PC-9 (cell line): ENCODE data around the gene TBX2. TPM values are rescaled to one million over a fixed set of nuclear protein-coding genes. Genes with fewer than 3 reads are reported as not detected.

Experiments used
- BruUV-seq: library from RNA; stranded (reverse); fragments of 400-500 nt; replicated peaks from 2 replicates; lab custom pipeline; 2021; lab: Mats Ljungman, UMichigan
- CTCF ChIA-PET: fragments of 300-600 bp; sonication (Branson Sonifier 250); formaldehyde crosslinking; loops from one replicate; lab custom pipeline; 2022; ENCODE audit warnings: antibody characterized with exemption; lab: Charles Lee
- POLR2A ChIA-PET: fragments of 300-600 bp; sonication (Branson Sonifier 250); formaldehyde crosslinking; loops from one replicate; lab custom pipeline; 2022; ENCODE audit warnings: antibody characterized with exemption; ENCODE audit not compliant: unreplicated experiment; lab: Charles Lee
- DNase-seq, 2 experiments: peaks; one replicate each; pipeline versions ENCODE4 v3.0.0 to v3.0.0-alpha.2; 2015 to 2022; ENCODE audit warnings: mixed read lengths in 1 of 2
- H2AFZ ChIP-seq: fragments of 200-600 bp; sonication (generic); 2 replicates; pipeline ENCODE4 v1.8.1; 2017; ENCODE audit warnings: antibody characterized with exemption
- H3F3A ChIP-seq: fragments of 200-600 bp; sonication (generic); 2 replicates; pipeline ENCODE4 v1.8.1; 2017; ENCODE audit warnings: antibody characterized with exemption, mild to moderate bottlenecking, low read depth; ENCODE audit not compliant: insufficient read depth
- H3K27ac ChIP-seq: fragments of 200-600 bp; sonication (generic); 2 replicates; pipeline ENCODE4 v1.6.1; 2016; ENCODE audit warnings: mixed run types
- H3K27me3 ChIP-seq: fragments of 200-600 bp; sonication (generic); 2 replicates; pipeline ENCODE4 v1.6.1; 2016; ENCODE audit warnings: low read depth, mixed run types; ENCODE audit not compliant: insufficient read depth
- H3K36me3 ChIP-seq: fragments of 200-600 bp; sonication (generic); 2 replicates; pipeline ENCODE4 v1.6.1; 2016; ENCODE audit warnings: low read depth, mixed run types
- H3K4me1 ChIP-seq: fragments of 200-600 bp; sonication (generic); replicated peaks from 2 replicates; pipeline ENCODE4 v1.6.1; 2016; ENCODE audit warnings: mixed run types; ENCODE audit not compliant: insufficient read depth
- H3K4me2 ChIP-seq: fragments of 200-600 bp; sonication (generic); 2 replicates; pipeline ENCODE4 v1.6.1; 2017; ENCODE audit warnings: mixed run types
- H3K4me3 ChIP-seq: fragments of 200-600 bp; sonication (generic); 2 replicates; pipeline ENCODE4 v1.6.1; 2016; ENCODE audit warnings: mixed run types
- H3K79me2 ChIP-seq: fragments of 200-600 bp; sonication (generic); 2 replicates; pipeline ENCODE4 v1.6.1; 2017; ENCODE audit warnings: low read depth, mixed run types
- H3K9me2 ChIP-seq: fragments of 200-600 bp; sonication (generic); 2 replicates; pipeline ENCODE4 v1.8.1; 2017; ENCODE audit warnings: mild to moderate bottlenecking; ENCODE audit not compliant: insufficient read depth
- H3K9me3 ChIP-seq: fragments of 200-600 bp; sonication (generic); 2 replicates; pipeline ENCODE4 v1.8.1; 2016; ENCODE audit warnings: low read depth; ENCODE audit not compliant: insufficient read depth
- H4K20me1 ChIP-seq: fragments of 200-600 bp; sonication (generic); 2 replicates; pipeline ENCODE4 v1.8.1; 2017; ENCODE audit not compliant: insufficient read depth
- EZH2 ChIP-seq: fragments of 200-600 bp; sonication (generic); IDR thresholded peaks from 2 replicates; pipeline ENCODE4 v1.8.0; 2017; ENCODE audit warnings: antibody characterized with exemption, low read depth
- intact Hi-C: fragments of 100-400 bp; cut with micrococcal nuclease; formaldehyde crosslinking; loops from one replicate; pipeline ENCODE4 v1.10.0; 2022; ENCODE audit not compliant: unreplicated experiment
- total RNA-seq: library from RNA; stranded (reverse); gene quantifications from 2 replicates; pipeline ENCODE4 v1.2.3, GENCODE V29; 2021
- TF ChIP-seq, protein P1 (sequence below): fragments of 200-600 bp; sonication (generic); conservative IDR thresholded peaks from 2 replicates; pipeline ENCODE4 v1.6.1; 2017; ENCODE audit warnings: mixed run types, antibody characterized with exemption, mild to moderate bottlenecking, moderate library complexity

The TBX2 gene
- total RNA-seq, 1 experiment from 2014 or later: 0.44 TPM

DNA sequence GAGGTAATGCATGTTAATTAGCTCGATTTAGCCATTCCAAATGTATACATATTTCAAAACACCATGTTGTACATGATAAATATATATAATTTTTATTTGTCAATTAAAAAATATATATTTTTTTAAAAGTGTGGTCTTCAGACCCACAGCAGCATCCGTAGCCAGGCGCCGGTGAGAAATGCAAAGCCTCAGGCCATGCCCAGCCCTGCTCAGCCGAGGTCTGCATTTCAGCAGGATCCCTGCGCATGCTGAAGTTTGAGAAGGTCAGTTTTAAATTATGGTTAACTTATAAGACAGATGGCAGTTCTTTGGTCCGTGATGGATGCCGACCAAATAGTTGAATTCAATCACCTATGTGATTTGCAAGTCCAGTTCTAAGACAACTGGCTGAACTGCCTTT, 28.0 kb upstream of the TBX2 start:
- H3K79me2 ChIP-seq: no peaks in the 10 kb centered on the region
- ChIA-PET POLR2A (no interaction called here), CTCF (no interaction called here)
- H2AFZ ChIP-seq: no peak overlapping the region
- no peak overlapping the region for H3K4me3 ChIP-seq
- BruUV-seq: no TSS peak
- TF ChIP-seq, protein P1, sequence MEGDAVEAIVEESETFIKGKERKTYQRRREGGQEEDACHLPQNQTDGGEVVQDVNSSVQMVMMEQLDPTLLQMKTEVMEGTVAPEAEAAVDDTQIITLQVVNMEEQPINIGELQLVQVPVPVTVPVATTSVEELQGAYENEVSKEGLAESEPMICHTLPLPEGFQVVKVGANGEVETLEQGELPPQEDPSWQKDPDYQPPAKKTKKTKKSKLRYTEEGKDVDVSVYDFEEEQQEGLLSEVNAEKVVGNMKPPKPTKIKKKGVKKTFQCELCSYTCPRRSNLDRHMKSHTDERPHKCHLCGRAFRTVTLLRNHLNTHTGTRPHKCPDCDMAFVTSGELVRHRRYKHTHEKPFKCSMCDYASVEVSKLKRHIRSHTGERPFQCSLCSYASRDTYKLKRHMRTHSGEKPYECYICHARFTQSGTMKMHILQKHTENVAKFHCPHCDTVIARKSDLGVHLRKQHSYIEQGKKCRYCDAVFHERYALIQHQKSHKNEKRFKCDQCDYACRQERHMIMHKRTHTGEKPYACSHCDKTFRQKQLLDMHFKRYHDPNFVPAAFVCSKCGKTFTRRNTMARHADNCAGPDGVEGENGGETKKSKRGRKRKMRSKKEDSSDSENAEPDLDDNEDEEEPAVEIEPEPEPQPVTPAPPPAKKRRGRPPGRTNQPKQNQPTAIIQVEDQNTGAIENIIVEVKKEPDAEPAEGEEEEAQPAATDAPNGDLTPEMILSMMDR: no peak
- TF ChIP-seq EZH2: no peak
- H3K27ac ChIP-seq: no peak overlapping the region
- no peak overlapping the region for H3K4me2 ChIP-seq
- intact Hi-C loops: no loop called here
- H3K27me3 ChIP-seq: no peaks in the 10 kb centered on the region
- H3K4me1 ChIP-seq: no peaks in the 10 kb centered on the region
- no peaks in the 10 kb centered on the region for H3K36me3 ChIP-seq
- no peaks in the 10 kb centered on the region for H4K20me1 ChIP-seq
- H3K9me3 ChIP-seq: no peaks in the 10 kb centered on the region
- H3F3A ChIP-seq: no peaks in the 10 kb centered on the region
- no peaks in the 10 kb centered on the region for H3K9me2 ChIP-seq
- no peak for DNase-seq

DNA sequence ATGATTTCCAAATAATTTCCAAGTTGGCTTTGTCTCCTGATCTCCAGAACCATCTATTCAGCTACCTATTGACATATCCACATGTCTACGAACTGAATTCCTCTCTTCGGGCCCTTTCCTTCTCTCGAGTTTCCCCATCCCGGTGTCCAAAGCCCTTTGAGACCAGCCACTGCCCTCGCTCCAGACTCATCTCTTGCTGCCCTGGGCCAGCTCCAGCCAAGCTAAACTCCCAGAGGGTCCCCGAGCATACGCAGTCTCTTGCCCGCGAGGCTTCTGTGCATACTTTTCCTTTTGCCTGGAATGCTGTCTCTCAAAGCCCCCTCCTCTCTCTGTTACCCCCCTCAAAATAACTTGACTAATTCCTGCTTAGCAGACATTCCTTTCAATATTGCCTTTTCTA, 27.2 kb upstream of the TBX2 start:
- ChIA-PET CTCF (no interaction called here), POLR2A (no interaction called here)
- Histone ChIP-seq H3K9me2 (no peaks in the 10 kb centered on the region), H3K4me2 (no peak overlapping the region), H3K9me3 (no peaks in the 10 kb centered on the region), H3F3A (no peaks in the 10 kb centered on the region), H3K27ac (no peak overlapping the region), H3K79me2 (no peaks in the 10 kb centered on the region), H3K4me3 (no peak overlapping the region), H3K4me1 (no peaks in the 10 kb centered on the region), H3K27me3 (no peaks in the 10 kb centered on the region), H3K36me3 (no peaks in the 10 kb centered on the region), H4K20me1 (no peaks in the 10 kb centered on the region), H2AFZ (no peak overlapping the region)
- BruUV-seq: no TSS peak
- no peak for DNase-seq
- intact Hi-C loops: no loop called here
- TF ChIP-seq, protein P1: no peak
- no peak for TF ChIP-seq EZH2

DNA sequence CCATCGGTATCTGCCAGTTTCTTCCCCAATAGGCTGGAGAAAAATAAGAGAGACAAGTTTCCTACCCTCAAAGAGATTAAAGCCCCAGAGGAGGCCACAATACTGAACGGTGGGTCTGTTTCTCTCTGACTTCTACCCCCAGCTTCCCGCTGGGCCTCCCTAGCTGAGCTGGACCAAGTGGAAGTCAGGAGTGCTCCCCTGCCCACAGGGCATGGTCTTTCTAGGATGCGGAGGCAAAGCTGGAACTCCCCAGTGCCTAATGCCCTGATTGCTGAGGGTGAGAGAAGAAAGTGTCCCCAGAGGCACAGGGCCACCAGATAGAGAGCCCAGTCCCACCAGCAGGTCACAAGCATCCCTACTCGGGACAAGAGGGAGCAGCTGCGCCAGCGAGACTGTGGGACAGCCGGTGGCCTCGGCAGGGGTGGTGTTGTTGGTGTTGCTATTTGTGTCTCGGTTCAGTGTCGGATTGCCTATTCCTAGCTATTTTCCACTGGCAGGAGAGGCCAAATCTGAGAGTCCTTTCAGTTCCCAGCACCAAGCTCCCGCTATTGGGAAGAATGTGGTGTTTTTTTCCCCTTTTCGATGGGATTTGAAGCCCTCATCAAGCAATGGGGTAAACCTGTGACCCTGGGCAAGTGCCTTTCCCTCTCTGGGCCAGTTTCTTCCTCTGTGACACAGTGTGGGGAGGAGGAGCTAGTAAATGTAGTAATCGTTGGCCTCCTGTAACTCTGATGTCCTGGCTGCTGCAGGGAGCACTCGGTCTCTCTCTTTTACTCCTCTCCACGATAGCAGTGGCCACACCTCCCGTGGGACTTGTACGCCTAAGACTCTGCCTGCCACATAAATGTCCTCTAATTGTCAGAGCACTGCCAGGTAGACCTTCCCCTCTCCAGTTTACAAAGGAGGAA, 22.5 kb upstream of the TBX2 start:
- no peak for TF ChIP-seq EZH2
- TF ChIP-seq, protein P1: no peak
- H3K4me2 ChIP-seq: no peak overlapping the region
- no peaks in the 10 kb centered on the region for H3K9me2 ChIP-seq
- DNase-seq: no peak
- no peaks in the 10 kb centered on the region for H4K20me1 ChIP-seq
- H3K79me2 ChIP-seq: no peaks in the 10 kb centered on the region
- no peaks in the 10 kb centered on the region for H3K9me3 ChIP-seq
- H3K36me3 ChIP-seq: no peaks in the 10 kb centered on the region
- H3F3A ChIP-seq: no peaks in the 10 kb centered on the region
- H3K27me3 ChIP-seq: no peaks in the 10 kb centered on the region
- ChIA-PET POLR2A (no interaction called here), CTCF (no interaction called here)
- H3K4me1 ChIP-seq: no peaks in the 10 kb centered on the region
- H3K27ac ChIP-seq: no peak overlapping the region
- H3K4me3 ChIP-seq: no peak overlapping the region
- H2AFZ ChIP-seq: no peak overlapping the region
- intact Hi-C loops: no loop called here
- BruUV-seq: no TSS peak
